ENCODE results near the gene MMP17. TPM values are rescaled to one million over a fixed set of nuclear protein-coding genes. Genes with fewer than 3 reads are reported as not detected.

Gene MMP17
- total RNA-seq, 2 experiments from 2014 or later: 0.48 to 1.1 TPM

DNA sequence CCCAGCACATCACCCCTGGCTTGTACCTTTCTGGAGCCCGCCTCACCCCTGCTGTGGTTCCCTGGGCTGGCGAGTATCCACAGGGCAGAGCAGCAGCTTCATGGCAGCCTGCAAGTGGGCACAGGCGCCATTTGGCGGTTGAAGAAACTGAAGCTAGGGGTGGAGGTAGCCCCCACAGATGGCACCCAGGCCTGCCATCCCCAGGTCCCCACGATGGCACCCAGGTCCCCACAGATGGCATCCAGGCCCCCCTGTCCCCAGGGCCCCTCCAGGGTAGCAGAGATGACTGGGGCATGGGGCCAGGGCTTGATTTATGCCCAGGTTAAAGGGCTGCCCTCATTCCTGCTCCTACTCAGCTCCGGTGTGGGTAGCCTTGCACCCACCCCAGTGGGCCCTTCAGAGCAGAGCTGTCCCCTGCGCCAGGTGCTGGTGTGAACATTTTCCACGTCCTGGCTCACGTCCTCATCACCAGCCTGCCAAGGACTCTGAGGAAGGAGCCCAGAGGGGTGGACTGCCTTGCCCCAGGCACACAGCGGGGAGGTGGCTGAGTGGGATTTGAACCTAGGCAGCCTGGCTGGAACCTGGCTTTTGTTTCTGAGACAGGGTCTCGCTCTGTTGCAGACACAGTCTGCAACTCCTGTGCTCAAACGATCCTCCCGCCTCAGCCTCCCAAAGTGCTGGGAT is 8.7 kb downstream of the MMP17 start:
- ChIA-PET POLR2A (no interaction called here), CTCF (interaction anchor here (1.0 kb wide), 1 partner anchor 15 kb away, joined by 3 read pairs; no protein-coding TSS in a partner anchor)
- Mint-ChIP-seq H3K36me3 (ENCODE audit: low read depth) (no peaks in the 10 kb centered on the region), H3K4me3 (no peak overlapping the region), H3K27ac (no peak overlapping the region), H3K4me1 (no peaks in the 10 kb centered on the region), H3K9me3 (no peaks in the 10 kb centered on the region), H3K27me3 (peaks cover 7% of the 10 kb centered on the region)
- DNase-seq: no peak

DNA sequence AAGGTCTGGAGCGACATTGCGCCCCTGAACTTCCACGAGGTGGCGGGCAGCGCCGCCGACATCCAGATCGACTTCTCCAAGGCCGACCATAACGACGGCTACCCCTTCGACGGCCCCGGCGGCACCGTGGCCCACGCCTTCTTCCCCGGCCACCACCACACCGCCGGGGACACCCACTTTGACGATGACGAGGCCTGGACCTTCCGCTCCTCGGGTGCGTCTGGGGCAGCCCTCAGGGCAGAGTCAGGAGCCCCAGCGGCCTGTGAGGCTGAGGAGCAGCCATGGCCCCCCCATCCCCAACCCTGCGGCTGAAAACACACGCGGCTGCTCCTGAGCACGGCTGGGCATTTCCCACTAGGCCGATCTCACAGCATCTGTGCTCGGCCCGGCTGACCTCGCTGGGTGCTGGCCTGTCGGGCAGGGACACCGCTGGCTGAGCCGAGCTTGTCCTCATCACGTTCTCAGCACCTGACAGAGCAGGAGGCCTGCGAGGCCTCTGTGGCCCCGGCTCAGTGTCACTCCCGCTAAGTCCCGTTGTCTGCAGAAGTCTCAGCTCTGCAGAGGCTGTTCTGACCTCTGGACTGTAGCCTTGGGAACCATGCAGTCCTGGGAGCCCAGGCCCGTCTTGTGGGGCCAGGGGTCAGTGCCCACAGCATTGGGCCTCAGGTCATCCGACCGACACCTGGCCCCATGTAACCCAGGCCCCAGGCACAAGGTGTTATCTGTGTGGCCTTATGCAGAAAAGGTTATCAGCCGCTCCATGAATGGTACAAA is 12.6 kb downstream of the MMP17 start:
- Mint-ChIP-seq H3K4me1 (no peaks in the 10 kb centered on the region), H3K27ac (no peak overlapping the region), H3K27me3 (no peaks in the 10 kb centered on the region), H3K4me3 (no peak overlapping the region), H3K9me3 (no peaks in the 10 kb centered on the region), H3K36me3 (ENCODE audit: low read depth) (no peaks in the 10 kb centered on the region)
- ChIA-PET CTCF (no interaction called here), POLR2A (no interaction called here)
- no peak for DNase-seq

GRCh38 chr12:131841547-131841946 is 13.4 kb downstream of the MMP17 start:
- CTCF ChIA-PET: no interaction called here
- Mint-ChIP-seq H3K27me3 (no peaks in the 10 kb centered on the region), H3K9me3 (no peaks in the 10 kb centered on the region), H3K4me1 (peaks cover 2% of the 10 kb centered on the region), H3K36me3 (ENCODE audit: low read depth) (no peaks in the 10 kb centered on the region), H3K27ac (no peak overlapping the region), H3K4me3 (no peak overlapping the region)
- no peak for DNase-seq
- POLR2A ChIA-PET: no interaction called here

DNA sequence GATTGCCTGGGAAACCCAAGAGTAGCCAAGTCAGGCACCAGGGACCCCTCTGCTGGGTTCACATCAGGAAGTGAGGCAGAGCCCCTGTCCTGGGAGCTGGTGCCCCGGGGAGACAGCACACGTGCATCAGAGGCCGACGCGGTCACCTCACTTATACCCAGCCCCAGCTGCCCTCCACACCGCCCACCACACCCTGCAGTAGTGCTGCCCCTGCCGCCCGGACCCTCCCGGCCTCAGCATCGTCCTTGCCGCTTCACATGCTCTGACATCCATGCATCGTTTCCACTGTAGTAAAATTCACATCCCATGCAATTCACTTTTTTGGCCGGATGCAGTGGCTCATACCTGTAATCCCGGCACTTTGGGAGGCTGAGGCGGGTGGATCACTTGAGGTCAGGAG is 14.0 kb downstream of the MMP17 start:
- POLR2A ChIA-PET: no interaction called here
- H3K9me3 Mint-ChIP-seq: no peaks in the 10 kb centered on the region
- no peak for DNase-seq
- no peaks in the 10 kb centered on the region for H3K27me3 Mint-ChIP-seq
- peaks cover 5% of the 10 kb centered on the region for H3K4me1 Mint-ChIP-seq
- no peak overlapping the region for H3K4me3 Mint-ChIP-seq
- no peak overlapping the region for H3K27ac Mint-ChIP-seq
- no peaks in the 10 kb centered on the region for H3K36me3 Mint-ChIP-seq (ENCODE audit: low read depth)
- CTCF ChIA-PET: no interaction called here

DNA sequence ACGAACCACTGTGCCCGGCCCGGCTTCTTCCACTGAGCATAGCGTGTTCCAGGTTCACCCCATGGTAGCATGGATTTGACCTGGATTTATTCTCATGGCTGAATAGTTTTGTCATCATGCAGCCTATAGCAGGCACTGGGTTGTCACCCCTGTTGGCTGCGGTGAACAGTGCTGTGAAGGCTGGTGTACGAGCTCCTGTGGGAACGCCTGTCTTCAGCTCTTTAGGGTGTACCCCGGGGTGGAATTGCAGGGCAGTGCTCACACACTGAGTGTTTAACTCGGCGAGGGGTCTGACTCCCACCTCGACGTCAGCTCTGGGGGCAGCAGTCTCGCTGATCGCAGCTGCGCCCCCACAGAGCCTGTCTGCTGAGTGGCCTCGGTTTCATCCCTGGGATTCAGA is 15.3 kb downstream of the MMP17 start:
- Mint-ChIP-seq H3K4me3 (no peak overlapping the region), H3K36me3 (ENCODE audit: low read depth) (no peaks in the 10 kb centered on the region), H3K4me1 (peaks cover 5% of the 10 kb centered on the region), H3K27me3 (no peaks in the 10 kb centered on the region), H3K27ac (no peak overlapping the region), H3K9me3 (no peaks in the 10 kb centered on the region)
- POLR2A ChIA-PET: no interaction called here
- CTCF ChIA-PET: no interaction called here
- no peak for DNase-seq

GRCh38 chr12:131844140-131844539 is 15.9 kb downstream of the MMP17 start:
- no peak for DNase-seq
- Mint-ChIP-seq H3K36me3 (ENCODE audit: low read depth) (no peaks in the 10 kb centered on the region), H3K9me3 (no peaks in the 10 kb centered on the region), H3K27ac (no peak overlapping the region), H3K4me3 (no peak overlapping the region), H3K27me3 (no peaks in the 10 kb centered on the region), H3K4me1 (peaks cover 5% of the 10 kb centered on the region)
- ChIA-PET POLR2A (no interaction called here), CTCF (no interaction called here)

DNA sequence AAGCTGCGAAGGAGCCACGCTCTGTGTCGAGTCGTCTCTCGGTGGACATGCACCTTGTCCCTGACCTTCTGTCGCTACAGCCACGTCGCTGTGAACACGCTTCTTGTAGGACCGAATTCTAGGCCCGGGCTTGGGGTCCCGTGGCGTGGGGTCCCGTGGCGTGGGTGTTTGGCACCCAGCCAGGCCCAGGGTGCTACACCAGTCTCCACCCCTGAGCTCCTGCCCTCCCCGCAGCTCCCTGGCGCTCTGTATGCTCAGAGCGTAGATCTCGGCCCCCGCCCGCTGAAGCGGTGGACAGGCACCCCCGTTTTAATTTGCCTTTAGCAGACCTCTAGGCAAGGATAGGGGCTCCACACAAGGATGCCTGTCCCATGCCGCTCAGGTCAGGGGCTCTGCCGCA is 16.5 kb downstream of the MMP17 start:
- Mint-ChIP-seq H3K27me3 (no peaks in the 10 kb centered on the region), H3K36me3 (ENCODE audit: low read depth) (no peaks in the 10 kb centered on the region), H3K4me1 (peaks cover 5% of the 10 kb centered on the region), H3K27ac (no peak overlapping the region), H3K4me3 (no peak overlapping the region), H3K9me3 (no peaks in the 10 kb centered on the region)
- ChIA-PET CTCF (no interaction called here), POLR2A (no interaction called here)
- no peak for DNase-seq

DNA sequence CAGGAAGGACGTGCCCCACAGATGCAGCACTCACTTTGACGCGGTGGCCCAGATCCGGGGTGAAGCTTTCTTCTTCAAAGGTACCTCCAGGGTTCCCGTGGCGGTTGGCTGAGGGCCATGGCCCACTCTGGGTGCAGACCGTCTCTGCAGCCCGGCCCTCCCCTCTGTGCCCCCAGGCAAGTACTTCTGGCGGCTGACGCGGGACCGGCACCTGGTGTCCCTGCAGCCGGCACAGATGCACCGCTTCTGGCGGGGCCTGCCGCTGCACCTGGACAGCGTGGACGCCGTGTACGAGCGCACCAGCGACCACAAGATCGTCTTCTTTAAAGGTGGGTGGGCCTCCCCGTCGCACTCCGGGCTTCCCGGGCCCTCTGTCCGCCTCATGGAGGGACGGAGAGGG is 16.9 kb downstream of the MMP17 start:
- Mint-ChIP-seq H3K27me3 (no peaks in the 10 kb centered on the region), H3K9me3 (no peaks in the 10 kb centered on the region), H3K36me3 (ENCODE audit: low read depth) (no peaks in the 10 kb centered on the region), H3K4me3 (no peak overlapping the region), H3K27ac (no peak overlapping the region), H3K4me1 (peaks cover 5% of the 10 kb centered on the region)
- POLR2A ChIA-PET: no interaction called here
- CTCF ChIA-PET: no interaction called here
- no peak for DNase-seq

DNA sequence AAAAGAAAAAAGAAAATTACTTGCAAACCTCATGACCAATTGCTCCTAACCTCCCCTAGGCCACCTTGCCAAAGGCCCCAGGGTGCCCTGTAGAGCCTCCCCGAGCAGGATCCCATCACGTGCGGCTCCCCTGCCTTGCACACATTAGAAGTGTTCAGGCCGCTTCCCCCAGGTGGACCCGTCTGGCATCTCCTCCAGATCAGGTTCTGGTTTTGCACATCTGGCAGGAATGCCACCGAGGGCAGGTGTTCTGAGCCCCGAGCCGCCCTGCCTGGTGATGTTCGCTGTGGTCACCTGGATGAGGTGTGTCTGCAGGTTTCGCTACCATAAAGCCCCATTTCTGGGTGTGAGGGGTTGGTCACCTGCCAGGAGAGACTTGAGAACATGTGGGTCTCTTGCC is 19.3 kb downstream of the MMP17 start:
- Mint-ChIP-seq H3K27me3 (no peaks in the 10 kb centered on the region), H3K27ac (no peak overlapping the region), H3K4me3 (no peak overlapping the region), H3K4me1 (peaks cover 5% of the 10 kb centered on the region), H3K9me3 (no peaks in the 10 kb centered on the region), H3K36me3 (ENCODE audit: low read depth) (no peaks in the 10 kb centered on the region)
- DNase-seq: no peak
- POLR2A ChIA-PET: no interaction called here
- CTCF ChIA-PET: no interaction called here

DNA sequence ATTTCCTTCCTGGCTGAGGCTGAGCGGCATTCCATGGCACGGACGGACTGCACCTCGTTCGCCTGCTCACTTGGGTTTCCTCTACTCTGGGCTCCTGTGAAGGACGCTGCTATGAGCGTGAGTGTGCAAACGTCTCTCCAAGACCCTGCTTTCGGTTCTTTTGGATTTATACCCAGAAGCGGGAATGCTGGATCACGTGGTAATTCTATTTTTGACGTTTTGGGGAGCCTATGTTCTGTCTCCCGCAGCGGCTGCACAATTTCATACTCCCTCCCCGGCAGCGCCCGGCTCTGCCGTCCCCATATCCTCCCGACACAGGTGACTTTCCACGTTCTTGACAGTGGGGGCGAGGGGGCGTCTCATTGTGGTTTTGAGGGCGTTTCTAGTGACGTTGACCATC is 20.6 kb downstream of the MMP17 start:
- Mint-ChIP-seq H3K27me3 (no peaks in the 10 kb centered on the region), H3K9me3 (no peaks in the 10 kb centered on the region), H3K36me3 (ENCODE audit: low read depth) (no peaks in the 10 kb centered on the region), H3K4me1 (peaks cover 5% of the 10 kb centered on the region), H3K27ac (no peak overlapping the region), H3K4me3 (no peak overlapping the region)
- CTCF ChIA-PET: no interaction called here
- DNase-seq: no peak
- POLR2A ChIA-PET: no interaction called here

GRCh38 chr12:131849700-131850553 is 21.7 kb downstream of the MMP17 start:
- DNase-seq: no peak
- no peaks in the 10 kb centered on the region for H3K27me3 Mint-ChIP-seq
- CTCF ChIA-PET: no interaction called here
- peaks cover 5% of the 10 kb centered on the region for H3K4me1 Mint-ChIP-seq
- H3K4me3 Mint-ChIP-seq: no peak overlapping the region
- no peaks in the 10 kb centered on the region for H3K36me3 Mint-ChIP-seq (ENCODE audit: low read depth)
- POLR2A ChIA-PET: no interaction called here
- H3K9me3 Mint-ChIP-seq: no peaks in the 10 kb centered on the region
- H3K27ac Mint-ChIP-seq: no peak overlapping the region

GRCh38 chr12:131850856-131851559 is 22.8 kb downstream of the MMP17 start:
- Mint-ChIP-seq H3K9me3 (no peaks in the 10 kb centered on the region), H3K36me3 (ENCODE audit: low read depth) (no peaks in the 10 kb centered on the region), H3K27ac (no peak overlapping the region), H3K4me3 (no peak overlapping the region), H3K4me1 (peaks cover 5% of the 10 kb centered on the region), H3K27me3 (peaks cover under 1% of the 10 kb centered on the region)
- POLR2A ChIA-PET: no interaction called here
- CTCF ChIA-PET: interaction anchor here (0.6 to 1.6 kb wide), 5 partner anchors 11 to 155 kb away, joined by 3 to 4 read pairs (median 3); no protein-coding TSS in a partner anchor
- peak; percentile 28 for DNase-seq

Data from activated CD4-positive, alpha-beta memory T cell treated with anti-CD3 and anti-CD28 coated beads, Interleukin-2, amount 10 ng/mL, durations not matched to agents 7 days and 5 days (primary cell).